H1 (cell line): ENCODE measurements around the gene WSCD1. TPM values are rescaled to one million over a fixed set of nuclear protein-coding genes. Genes with fewer than 3 reads are reported as not detected.

Experiments used
- CTCF ChIA-PET: fragments of 300-600 bp; sonication (Branson Sonifier 250); formaldehyde crosslinking; loops from one replicate; lab custom pipeline; 2021; ENCODE audit not compliant: partially characterized antibody; lab: Charles Lee
- POLR2A ChIA-PET: fragments of 300-600 bp; sonication (Branson Sonifier 250); formaldehyde crosslinking; loops from one replicate; lab custom pipeline; 2021; ENCODE audit warnings: inconsistent platforms; ENCODE audit not compliant: partially characterized antibody; lab: Charles Lee
- DNase-seq, 2 experiments: peaks; one replicate each; pipeline versions ENCODE4 v3.0.0 to v3.0.0-alpha.2; 2010 to 2022; ENCODE audit warnings: low spot score in 2 of 2, low read depth in 1 of 2, mixed read lengths in 1 of 2
- FAIRE-seq: peaks from 2 replicates; lab custom pipeline; 2011; peaks lifted over from hg19 to GRCh38; lab: Jason Lieb, UNC
- H2AFZ ChIP-seq: 2 replicates; pipeline ENCODE4 v1.8.1; 2012; ENCODE audit warnings: low read length, inconsistent platforms
- H2AK5ac ChIP-seq: 2 replicates; pipeline ENCODE4 v1.6.1; 2013; ENCODE audit warnings: low read depth, low read length
- H2BK120ac ChIP-seq: replicated peaks from 2 replicates; pipeline ENCODE3; 2013; ENCODE audit warnings: low read depth, low read length, inconsistent platforms
- H2BK12ac ChIP-seq: 2 replicates; pipeline ENCODE4 v1.6.1; 2013; ENCODE audit warnings: low read depth, low read length
- H2BK15ac ChIP-seq: 2 replicates; pipeline ENCODE4 v1.6.1; 2013; ENCODE audit warnings: low read length
- H2BK20ac ChIP-seq: 2 replicates; pipeline ENCODE4 v1.6.1; 2013; ENCODE audit warnings: low read length
- H2BK5ac ChIP-seq: 2 replicates; pipeline ENCODE4 v1.6.1; 2013; ENCODE audit warnings: low read depth, low read length
- H3K14ac ChIP-seq: 2 replicates; pipeline ENCODE4 v1.6.1; 2013; ENCODE audit warnings: inconsistent platforms; ENCODE audit not compliant: insufficient read length
- H3K18ac ChIP-seq: 2 replicates; pipeline ENCODE4 v1.6.1; 2013; ENCODE audit warnings: low read length; ENCODE audit errors: extremely low read depth
- H3K23ac ChIP-seq: 2 replicates; pipeline ENCODE4 v1.6.1; 2013; ENCODE audit warnings: inconsistent platforms; ENCODE audit not compliant: insufficient read length
- H3K23me2 ChIP-seq: 2 replicates; pipeline ENCODE4 v1.6.1; 2013; ENCODE audit warnings: low read depth, low read length
- H3K27ac ChIP-seq: 2 replicates; pipeline ENCODE4 v1.6.1; 2011; ENCODE audit warnings: low read depth, low read length, inconsistent platforms
- H3K27me3 ChIP-seq, 4 experiments: replicated peaks in 1 of 4; 1 replicate in 1 of 4; 2 replicates in 3 of 4; pipeline versions ENCODE4 v1.6.1 to v1.8.1; 2011 to 2013; ENCODE audit warnings: low read length in 3 of 4, mild to moderate bottlenecking in 3 of 4, inconsistent platforms in 2 of 4, mixed read lengths in 2 of 4, moderate library complexity in 1 of 4; ENCODE audit not compliant: control insufficient read depth in 3 of 4, insufficient read depth in 3 of 4; ENCODE audit errors: extremely low read depth in 1 of 4
- H3K36me3 ChIP-seq, 4 experiments: 2 replicates each; pipeline versions ENCODE4 v1.6.1 to v1.8.1; 2011 to 2013; ENCODE audit warnings: mild to moderate bottlenecking in 4 of 4, low read length in 3 of 4, moderate library complexity in 2 of 4, control low read depth in 1 of 4, inconsistent platforms in 1 of 4; ENCODE audit not compliant: insufficient read depth in 4 of 4, control insufficient read depth in 2 of 4
- H3K4ac ChIP-seq: replicated peaks from 2 replicates; pipeline ENCODE3; 2013; ENCODE audit warnings: low read length, low read depth, mixed read lengths, inconsistent platforms; ENCODE audit not compliant: insufficient read length
- H3K4me1 ChIP-seq, 4 experiments: replicated peaks in 1 of 4; 1 replicate in 1 of 4; 2 replicates in 3 of 4; pipeline versions ENCODE4 v1.6.1 to v1.8.1; 2011 to 2013; ENCODE audit warnings: low read length in 3 of 4, inconsistent platforms in 2 of 4, mixed read lengths in 1 of 4; ENCODE audit not compliant: insufficient read depth in 4 of 4, control insufficient read depth in 3 of 4
- H3K4me2 ChIP-seq, 2 experiments: 2 replicates each; pipeline versions ENCODE4 v1.6.1 to v1.8.1; 2011 to 2013; ENCODE audit warnings: low read depth in 2 of 2, low read length in 2 of 2, control low read depth in 1 of 2, inconsistent platforms in 1 of 2, mild to moderate bottlenecking in 1 of 2; ENCODE audit not compliant: insufficient read depth in 1 of 2
- H3K4me3 ChIP-seq, 4 experiments: fragments of 200-600, 300-600 bp in 1 of 4; sonication (generic), shearing (Covaris generic), sonication (Bioruptor Twin) in 1 of 4; 2 replicates each; pipeline versions ENCODE4 v1.5.1 to v1.8.1; 2011 to 2016; ENCODE audit warnings: low read length in 4 of 4, low read depth in 3 of 4, control low read depth in 2 of 4, inconsistent platforms in 2 of 4, mild to moderate bottlenecking in 2 of 4, mixed read lengths in 1 of 4, moderate library complexity in 1 of 4; ENCODE audit not compliant: insufficient read depth in 2 of 4; ENCODE audit errors: extremely low read depth in 1 of 4
- H3K56ac ChIP-seq: replicated peaks from 2 replicates; pipeline ENCODE3; 2013; ENCODE audit warnings: low read depth, mild to moderate bottlenecking, mixed read lengths, low read length, inconsistent platforms; ENCODE audit not compliant: insufficient read length
- H3K79me1 ChIP-seq: 2 replicates; pipeline ENCODE4 v1.6.1; 2013; ENCODE audit warnings: low read depth, low read length, control low read depth
- H3K79me2 ChIP-seq, 2 experiments: 2 replicates each; pipeline versions ENCODE4 v1.6.1 to v1.8.1; 2012 to 2013; ENCODE audit warnings: low read length in 2 of 2, mild to moderate bottlenecking in 2 of 2, inconsistent platforms in 1 of 2; ENCODE audit not compliant: insufficient read depth in 2 of 2, control insufficient read depth in 1 of 2
- H3K9ac ChIP-seq, 4 experiments: replicated peaks in 1 of 4; 1 replicate in 1 of 4; 2 replicates in 3 of 4; pipeline versions ENCODE4 v1.6.1 to v1.8.1; 2011 to 2013; ENCODE audit warnings: low read depth in 3 of 4, low read length in 3 of 4, control low read depth in 2 of 4, mild to moderate bottlenecking in 2 of 4, moderate library complexity in 2 of 4, inconsistent platforms in 1 of 4; ENCODE audit errors: extremely low read depth in 1 of 4
- H3K9me3 ChIP-seq, 2 experiments: 2 replicates each; pipeline versions ENCODE4 v1.6.1 to v1.8.1; 2012 to 2013; ENCODE audit warnings: mild to moderate bottlenecking in 2 of 2, moderate library complexity in 2 of 2, control low read depth in 1 of 2, inconsistent platforms in 1 of 2, low read depth in 1 of 2, low read length in 1 of 2, mixed read lengths in 1 of 2; ENCODE audit not compliant: insufficient read depth in 2 of 2
- H4K20me1 ChIP-seq, 2 experiments: replicated peaks in 1 of 2; 2 replicates each; pipeline versions ENCODE3 to v1.8.1; 2011 to 2013; ENCODE audit warnings: inconsistent platforms in 2 of 2, low read length in 2 of 2, mild to moderate bottlenecking in 1 of 2; ENCODE audit not compliant: insufficient read depth in 2 of 2, control insufficient read depth in 1 of 2
- H4K5ac ChIP-seq: 2 replicates; pipeline ENCODE4 v1.6.1; 2013; ENCODE audit warnings: low read length, low read depth, mixed read lengths, inconsistent platforms; ENCODE audit not compliant: insufficient read length
- H4K8ac ChIP-seq: 2 replicates; pipeline ENCODE4 v1.8.0; 2013; ENCODE audit warnings: mild to moderate bottlenecking, moderate library complexity, low read length, inconsistent platforms; ENCODE audit not compliant: insufficient read depth; ENCODE audit errors: extremely low read depth
- H4K91ac ChIP-seq: replicated peaks from 2 replicates; pipeline ENCODE3; 2013; ENCODE audit warnings: low read length, mixed read lengths, inconsistent platforms; ENCODE audit not compliant: insufficient read length
- HDAC2 ChIP-seq, 2 experiments: fragments of 300-600 bp in 1 of 2; sonication (generic) in 1 of 2; IDR thresholded peaks; 2 replicates each; pipeline ENCODE4 v1.6.1; 2011 to 2012; ENCODE audit warnings: low read depth in 2 of 2, low read length in 2 of 2, mild to moderate bottlenecking in 2 of 2, moderate library complexity in 2 of 2, borderline replicate concordance in 1 of 2, inconsistent platforms in 1 of 2
- NANOG ChIP-seq: IDR thresholded peaks from 2 replicates; pipeline ENCODE4 v1.6.1; 2011; ENCODE audit warnings: low read length, low read depth, mild to moderate bottlenecking, inconsistent platforms; ENCODE audit not compliant: insufficient read depth, poor library complexity, severe bottlenecking
- POLR2A ChIP-seq, 2 experiments: IDR thresholded peaks; 1 replicate in 1 of 2; 2 replicates in 1 of 2; pipeline ENCODE4 v1.6.1; 2011; ENCODE audit warnings: low read depth in 2 of 2, low read length in 2 of 2, mild to moderate bottlenecking in 2 of 2; ENCODE audit errors: control extremely low read depth in 1 of 2
- SUZ12 ChIP-seq: fragments of 200-600 bp; sonication (generic); IDR thresholded peaks from 2 replicates; pipeline ENCODE4 v1.6.1; 2012; ENCODE audit warnings: mild to moderate bottlenecking, inconsistent platforms, low read length, moderate library complexity, mixed read lengths
- TEAD4 ChIP-seq: IDR thresholded peaks from 2 replicates; pipeline ENCODE4 v1.6.1; 2012; ENCODE audit warnings: low read depth, low read length, inconsistent platforms, mixed read lengths
- WGBS, 2 experiments: shearing (Covaris generic) in 1 of 2; methylation state at CpG; one replicate each; pipeline versions ENCODE4 v1.1.6 to v1.1.7; 2013 to 2015; ENCODE audit warnings: low lambda C conversion rate in 2 of 2, mixed read lengths in 2 of 2, inconsistent platforms in 1 of 2, low coverage in 1 of 2, missing lambda C conversion rate in 1 of 2; ENCODE audit not compliant: insufficient replicate concordance in 2 of 2, insufficient coverage in 1 of 2, insufficient read length in 1 of 2; ENCODE audit errors: extremely low coverage in 1 of 2, missing lambda C conversion rate in 1 of 2; 5-methylcytosine and 5-hydroxymethylcytosine counted together
- polyA plus RNA-seq, 7 experiments: library from polyadenylated mRNA; depleted of rRNA in 3 of 7; stranded (reverse) in 5 of 7; unstranded in 2 of 7; fragments of >200 nt in 5 of 7; fragments of 200-250 nt in 2 of 7; gene quantifications; 1 replicate in 5 of 7; 2 replicates in 1 of 7; 4 replicates in 1 of 7; pipeline versions ENCODE4 v1.2.1 to v1.2.3, GENCODE V29; 2011 to 2013; ENCODE audit warnings: missing spikeins in 2 of 7, mixed read lengths in 2 of 7
- total RNA-seq: library from RNA; stranded (reverse); fragmentation: NEBNext Ultra II Directional; extraction: Animal tissue kit (Norgen Biotek cat#: 25700); gene quantifications from 2 replicates; pipeline ENCODE4 v1.2.1, GENCODE V29; 2021
- TF ChIP-seq, protein P1 (sequence below), 3 experiments: IDR thresholded peaks; 1 replicate in 2 of 3; 2 replicates in 1 of 3; pipeline versions ENCODE4 v1.5.1 to v1.6.1; 2011; ENCODE audit warnings: low read length in 3 of 3, mild to moderate bottlenecking in 3 of 3, inconsistent platforms in 2 of 3, low read depth in 1 of 3, moderate library complexity in 1 of 3; ENCODE audit not compliant: insufficient read depth in 1 of 3; ENCODE audit errors: control extremely low read depth in 1 of 3
- TF ChIP-seq, protein P2 (sequence below): IDR thresholded peaks from 2 replicates; pipeline ENCODE4 v1.6.1; 2011; ENCODE audit warnings: low read length, improper control_type of control experiment

Gene WSCD1
- total and polyA plus RNA-seq, 2 of the 8 experiments (the other 6 are each of a cell fraction or from before 2014, with no cell fraction given): 21.9 to 39.0 TPM

DNA sequence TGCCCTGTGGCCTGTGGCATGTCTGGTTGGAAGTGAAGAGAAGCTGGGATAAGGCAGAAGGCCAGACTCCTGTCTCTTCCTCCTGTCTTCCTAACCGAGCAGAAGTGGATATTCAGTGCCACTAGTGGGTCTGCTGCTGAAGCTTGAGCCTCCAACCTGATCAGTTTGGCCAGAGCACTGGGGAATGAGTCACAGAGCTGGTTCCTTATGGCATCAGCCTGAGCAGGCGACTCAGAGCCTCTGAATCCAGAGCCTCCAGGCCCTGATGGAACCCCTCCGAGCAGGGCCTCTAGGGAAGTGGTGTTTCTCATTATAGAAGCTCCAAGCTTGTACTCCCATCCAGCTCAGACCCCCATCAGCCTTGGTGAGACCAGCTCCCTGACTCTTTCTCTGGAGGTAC, 2.0 kb downstream of the WSCD1 start:
- no peak overlapping the region for H3K27ac ChIP-seq
- no peak overlapping the region for H2BK20ac ChIP-seq
- no peak overlapping the region for H2AK5ac ChIP-seq
- no peak overlapping the region for H3K18ac ChIP-seq
- no peak overlapping the region for H4K8ac ChIP-seq
- no peak overlapping the region for H3K9ac ChIP-seq
- POLR2A ChIA-PET: interaction anchor here (0.8 to 1.9 kb wide), 3 partner anchors 10 to 184 kb away, joined by 3 to 5 read pairs (median 4); no protein-coding TSS in a partner anchor
- H3K56ac ChIP-seq: no peak overlapping the region
- no peak overlapping the region for H4K91ac ChIP-seq
- H3K27me3 ChIP-seq: peaks cover 0 to 22% (median 16%) of the 10 kb centered on the region in 4 experiments; a peak in 6 of 7 replicates
- H3K36me3 ChIP-seq: no peaks in the 10 kb centered on the region; a peak in 1 of 8 replicates
- H2AFZ ChIP-seq: no peak overlapping the region
- CTCF ChIA-PET: interaction anchor here (0.7 to 2.8 kb wide), 11 partner anchors 8 to 400 kb away, joined by 3 to 15 read pairs (median 4); no protein-coding TSS in a partner anchor
- peaks cover 0 to 10% of the 10 kb centered on the region in 2 experiments for H4K20me1 ChIP-seq
- no peak overlapping the region for H2BK120ac ChIP-seq
- 95% methylated on average over 3 of the region's 3 CpGs; no CpG with 5 or more reads in 1 of the 2 experiments for WGBS, 2 experiments
- H3K23ac ChIP-seq: no peak overlapping the region
- H2BK5ac ChIP-seq: no peak overlapping the region
- 0 out of 2 replicates have a peak overlapping the region, but pooled peaks have one; percentile 3 for H2BK15ac ChIP-seq
- FAIRE-seq (no peak), DNase-seq (no peak)
- H2BK12ac ChIP-seq: no peak overlapping the region
- H3K4me3 ChIP-seq: no peak overlapping the region
- H3K4ac ChIP-seq: no peak overlapping the region
- H3K23me2 ChIP-seq: peaks cover 9% of the 10 kb centered on the region
- TF ChIP-seq TEAD4: no peak
- no peak for TF ChIP-seq SUZ12
- no peak for TF ChIP-seq NANOG
- TF ChIP-seq, protein P1, sequence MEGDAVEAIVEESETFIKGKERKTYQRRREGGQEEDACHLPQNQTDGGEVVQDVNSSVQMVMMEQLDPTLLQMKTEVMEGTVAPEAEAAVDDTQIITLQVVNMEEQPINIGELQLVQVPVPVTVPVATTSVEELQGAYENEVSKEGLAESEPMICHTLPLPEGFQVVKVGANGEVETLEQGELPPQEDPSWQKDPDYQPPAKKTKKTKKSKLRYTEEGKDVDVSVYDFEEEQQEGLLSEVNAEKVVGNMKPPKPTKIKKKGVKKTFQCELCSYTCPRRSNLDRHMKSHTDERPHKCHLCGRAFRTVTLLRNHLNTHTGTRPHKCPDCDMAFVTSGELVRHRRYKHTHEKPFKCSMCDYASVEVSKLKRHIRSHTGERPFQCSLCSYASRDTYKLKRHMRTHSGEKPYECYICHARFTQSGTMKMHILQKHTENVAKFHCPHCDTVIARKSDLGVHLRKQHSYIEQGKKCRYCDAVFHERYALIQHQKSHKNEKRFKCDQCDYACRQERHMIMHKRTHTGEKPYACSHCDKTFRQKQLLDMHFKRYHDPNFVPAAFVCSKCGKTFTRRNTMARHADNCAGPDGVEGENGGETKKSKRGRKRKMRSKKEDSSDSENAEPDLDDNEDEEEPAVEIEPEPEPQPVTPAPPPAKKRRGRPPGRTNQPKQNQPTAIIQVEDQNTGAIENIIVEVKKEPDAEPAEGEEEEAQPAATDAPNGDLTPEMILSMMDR (IDR thresholded peaks at IDR 0.05; ENCODE audit: control extremely low read depth in 1 of 3, insufficient read depth in 1 of 3, low read depth in 1 of 3, low read length in 3 of 3): no peak
- no peak for TF ChIP-seq HDAC2 (IDR thresholded peaks at IDR 0.05; ENCODE audit: borderline replicate concordance in 1 of 2, low read depth in 2 of 2, low read length in 2 of 2)
- TF ChIP-seq POLR2A (IDR thresholded peaks at IDR 0.05; ENCODE audit: control extremely low read depth in 1 of 2, low read depth in 2 of 2, low read length in 2 of 2): no peak
- TF ChIP-seq, protein P2, sequence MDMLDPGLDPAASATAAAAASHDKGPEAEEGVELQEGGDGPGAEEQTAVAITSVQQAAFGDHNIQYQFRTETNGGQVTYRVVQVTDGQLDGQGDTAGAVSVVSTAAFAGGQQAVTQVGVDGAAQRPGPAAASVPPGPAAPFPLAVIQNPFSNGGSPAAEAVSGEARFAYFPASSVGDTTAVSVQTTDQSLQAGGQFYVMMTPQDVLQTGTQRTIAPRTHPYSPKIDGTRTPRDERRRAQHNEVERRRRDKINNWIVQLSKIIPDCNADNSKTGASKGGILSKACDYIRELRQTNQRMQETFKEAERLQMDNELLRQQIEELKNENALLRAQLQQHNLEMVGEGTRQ: no peak
- peaks cover 0 to 44% of the 10 kb centered on the region in 2 experiments; a peak in 2 of 4 replicates for H3K79me2 ChIP-seq
- no peak overlapping the region for H3K14ac ChIP-seq
- peaks cover 3 to 25% (median 12%) of the 10 kb centered on the region in 4 experiments; a peak in 6 of 7 replicates for H3K4me1 ChIP-seq
- peaks cover 12% of the 10 kb centered on the region; the same call in 1 of the 2 replicates for H3K79me1 ChIP-seq
- no peak overlapping the region for H4K5ac ChIP-seq
- H3K9me3 ChIP-seq: no peaks in the 10 kb centered on the region
- peak overlapping the region; percentile 91 to 93; a peak in 3 of 4 replicates for H3K4me2 ChIP-seq
